C1 segment of cervical spinal cord (tissue), 14 donors: ENCODE data around the gene DENND10.
"Not testable (repeated sequence)": the region's sequence is repeated elsewhere in the genome, so short reads cannot be mapped to it uniquely, and the experiment has no call there.

Experiments
- DNase-seq, 14 donors: peaks; one replicate each; lab custom pipeline; 2025; lab: John Stamatoyannopoulos, UW

DENND10 gene

DNA sequence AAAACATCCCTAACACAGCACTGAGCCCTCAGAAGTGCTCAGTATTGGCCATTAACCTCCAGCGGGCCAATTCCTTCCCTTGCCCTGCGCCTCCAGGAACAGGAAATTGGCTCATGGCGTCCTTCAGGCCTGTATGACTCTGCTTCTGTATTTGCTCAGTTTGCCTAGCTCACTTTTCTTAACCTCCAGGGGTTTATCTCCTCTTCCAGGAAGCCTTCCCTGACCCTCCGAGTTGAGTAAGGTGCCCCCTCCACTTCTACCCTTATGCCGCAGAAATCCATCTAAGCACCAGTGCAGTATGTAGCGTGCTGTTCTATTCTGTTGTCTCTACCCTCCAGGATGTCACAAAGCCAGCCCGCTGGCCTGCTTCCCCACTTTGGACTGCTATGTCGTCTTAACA lies 62.7 kb downstream of the DENND10 start:
- no peak for DNase-seq

GRCh38 chr10:119167041-119167440 lies 63.1 kb downstream of the DENND10 start:
- DNase-seq, result no peak

- no peak for DNase-seq
Measured at GRCh38 chr10:119174109-119174508, 70.2 kb downstream of the DENND10 start.

- DNase-seq, result no peak
Measured at GRCh38 chr10:119176166-119176565, 72.3 kb downstream of the DENND10 start.

GRCh38 chr10:119177708-119178371 lies 73.9 kb downstream of the DENND10 start:
- no peak for DNase-seq

DNA sequence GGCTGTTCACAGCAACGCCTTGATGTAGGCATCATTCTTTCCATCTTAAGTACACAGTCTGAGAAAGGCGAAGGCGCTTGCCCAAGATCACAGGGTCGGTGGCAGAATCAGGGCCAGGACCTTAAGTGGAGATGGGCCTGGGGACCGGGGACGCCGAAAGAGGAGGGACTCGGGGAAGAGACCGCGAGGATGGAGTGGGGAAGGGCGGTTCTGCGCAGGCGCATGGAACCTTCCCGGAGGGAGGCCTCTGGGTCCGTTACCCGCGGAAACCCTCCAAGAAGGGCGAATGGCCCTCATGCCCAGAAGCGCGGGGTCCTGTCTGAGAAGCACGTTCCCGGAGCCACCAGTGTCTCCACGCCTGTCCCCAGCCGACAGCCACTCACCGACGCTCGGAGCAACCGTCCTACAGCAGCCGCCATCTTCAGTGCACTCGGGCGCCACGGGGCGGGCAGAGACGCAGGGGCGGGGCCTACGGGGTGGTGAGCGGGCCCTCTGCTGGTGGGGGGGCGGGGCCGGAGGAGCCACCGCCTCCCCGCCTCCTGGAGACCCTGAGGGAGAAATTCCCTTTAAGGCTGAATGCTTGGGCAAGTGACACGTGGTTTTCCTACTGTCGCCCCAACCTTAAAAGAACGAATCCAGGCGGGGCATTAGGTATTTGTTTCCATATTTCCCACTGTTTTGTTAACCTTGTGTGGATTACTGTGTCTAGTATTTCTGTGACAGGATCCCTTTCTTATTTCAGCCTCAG lies 74.6 kb downstream of the DENND10 start, which contains the start of gene PRDX3:
TSS of gene PRDX3 (minus strand) at position 441 of the 748 bp plus-strand sequence. CDS start at position 419, 22 bp downstream.
- DNase-seq, result peak; percentile 63 to 99 (median 94)

GRCh38 chr10:119180850-119181400 lies 77.0 kb downstream of the DENND10 start:
- DNase-seq, result not testable (repeated sequence)

- DNase-seq, result no peak
Measured at GRCh38 chr10:119183664-119184412, 79.9 kb downstream of the DENND10 start.
